GM18502 (cell line): ENCODE measurements around the gene SEMA3D.

Experiments
- ATAC-seq: cut with Tn5 transposase; IDR thresholded peaks from one replicate; pipeline ENCODE4 v1.9.1; 2021; ENCODE audit warnings: mild to moderate bottlenecking; ENCODE audit not compliant: unreplicated experiment, poor library complexity

SEMA3D gene

DNA sequence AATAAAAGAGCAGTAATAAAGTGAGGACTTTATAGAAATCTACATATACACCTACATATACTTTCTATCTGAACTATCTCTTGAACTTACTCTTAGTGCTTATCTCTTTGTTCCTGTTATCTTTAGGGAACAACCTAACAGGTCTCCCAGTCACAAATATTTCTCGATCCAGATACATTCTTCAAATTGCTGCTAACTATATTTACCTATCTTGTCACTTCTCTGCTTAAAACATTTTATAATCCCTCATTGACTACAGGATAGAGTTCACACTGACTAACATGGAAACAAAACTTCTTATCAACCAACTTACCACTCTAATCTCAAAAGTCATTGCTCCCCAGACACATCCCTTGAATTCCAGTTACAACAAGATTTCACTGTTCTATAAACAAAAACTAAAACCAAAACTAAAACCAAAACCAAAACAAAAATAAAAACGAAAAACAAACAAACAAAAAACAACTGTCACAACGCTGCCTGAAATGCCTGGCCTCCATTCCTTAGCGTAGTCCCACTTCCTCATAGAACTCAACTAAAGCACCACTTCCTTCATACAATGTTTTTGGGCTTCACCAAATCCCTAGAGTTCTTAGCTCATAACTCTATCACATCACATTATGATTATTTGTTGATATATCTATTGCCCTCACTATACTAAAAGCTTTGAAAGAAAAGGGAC lies 134.7 kb downstream of the SEMA3D start:
- no peak for ATAC-seq

DNA sequence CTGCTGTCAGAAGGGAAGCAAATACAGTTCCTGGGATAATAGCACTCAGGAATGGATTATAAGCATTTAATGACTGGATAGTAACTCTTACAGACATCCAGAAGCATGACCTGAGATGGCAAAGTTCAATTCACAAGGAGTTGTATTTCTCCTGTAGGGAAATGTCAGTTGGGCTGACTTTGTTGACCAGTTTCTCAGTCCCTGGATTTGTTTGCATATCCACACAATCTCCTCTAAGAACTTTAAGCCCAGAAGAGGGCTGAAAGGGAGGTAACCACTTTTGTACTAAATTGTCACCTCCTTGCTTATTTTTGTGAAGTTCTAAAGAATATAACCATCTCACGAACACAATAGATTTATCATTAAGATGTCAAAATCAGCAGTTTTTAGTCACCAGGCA lies 140.3 kb downstream of the SEMA3D start:
- ATAC-seq, result no peak

DNA sequence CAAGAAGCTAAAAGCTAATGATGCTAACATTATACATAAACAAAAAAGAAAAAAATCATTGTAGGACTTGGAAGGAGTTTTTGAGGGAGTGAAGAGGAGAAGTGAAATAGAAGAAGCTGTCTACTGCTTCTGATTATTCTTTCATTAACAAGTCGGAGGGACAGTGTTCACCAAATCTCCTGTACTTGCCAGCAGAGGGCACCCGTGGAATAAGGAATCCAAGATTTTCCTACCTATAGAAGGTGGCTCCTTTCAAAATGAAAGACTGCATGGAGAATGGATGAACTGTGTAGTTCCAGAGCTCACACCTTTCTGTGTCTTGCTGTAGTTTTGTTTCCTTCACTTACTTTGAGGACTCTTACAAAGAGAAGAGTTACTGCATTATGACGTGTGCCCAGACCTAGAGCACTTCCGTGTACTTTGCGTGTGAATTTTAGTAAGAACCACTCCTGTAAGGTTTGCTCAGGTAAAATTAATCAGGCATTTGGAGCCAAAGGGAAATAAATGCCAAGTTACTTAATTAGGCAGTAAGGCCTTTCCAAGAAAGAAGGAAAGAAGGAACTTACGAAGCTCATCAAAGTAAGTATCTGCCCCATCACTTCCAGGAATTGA lies 145.1 kb downstream of the SEMA3D start:
- peak; percentile 66 for ATAC-seq

DNA sequence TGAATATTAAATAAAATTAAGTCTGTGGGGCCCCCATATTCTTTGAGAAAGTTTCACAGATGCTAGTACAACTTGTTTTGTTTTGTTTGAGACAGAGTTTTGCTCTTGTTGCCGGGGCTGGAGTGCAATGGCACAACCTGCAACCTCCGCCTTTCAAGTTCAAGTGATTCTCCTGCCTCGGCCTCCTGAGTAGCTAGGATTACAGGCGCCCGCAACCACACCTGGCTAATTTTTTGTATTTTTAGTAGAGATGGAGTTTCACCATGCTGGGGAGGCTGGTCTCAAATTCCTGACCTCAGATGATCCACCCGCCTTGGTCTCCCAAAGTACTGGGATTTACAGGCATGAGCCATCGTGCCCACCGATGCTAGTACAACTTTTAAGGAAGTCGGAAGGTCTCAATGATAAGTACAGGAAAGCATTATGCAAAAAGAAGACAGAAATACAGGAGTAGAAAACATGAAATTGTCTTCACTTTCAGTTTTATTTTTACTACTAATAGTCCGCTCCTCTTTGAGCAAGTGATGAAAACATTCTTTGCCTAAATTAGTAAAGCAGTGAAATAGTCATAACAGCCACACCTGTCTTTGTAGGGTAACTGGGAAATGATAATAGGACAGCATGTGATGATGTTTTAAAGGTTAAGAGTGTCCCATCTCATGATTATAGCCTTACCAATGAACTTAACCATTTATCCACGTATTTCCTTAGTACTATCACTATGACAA lies 147.5 kb downstream of the SEMA3D start:
- peak; percentile 89 for ATAC-seq

DNA sequence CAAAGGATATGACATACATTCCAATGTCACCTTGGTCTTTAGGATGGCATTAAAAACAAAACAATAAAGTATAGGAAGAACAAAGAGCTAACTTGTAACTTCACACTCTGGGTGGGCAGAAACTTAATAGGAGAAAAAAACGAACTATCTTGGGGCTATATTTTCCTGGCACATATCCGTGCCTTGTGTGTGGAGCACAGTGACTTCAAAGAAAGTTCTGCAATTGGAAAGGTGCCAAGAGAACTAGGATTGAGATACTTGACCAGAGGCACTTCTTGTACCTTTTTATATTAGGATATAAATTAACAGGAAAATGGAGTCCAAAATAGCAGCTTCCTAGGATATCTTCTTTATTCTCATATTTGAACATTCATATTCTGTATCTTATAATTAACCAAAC lies 148.4 kb downstream of the SEMA3D start:
- ATAC-seq, result no peak

DNA sequence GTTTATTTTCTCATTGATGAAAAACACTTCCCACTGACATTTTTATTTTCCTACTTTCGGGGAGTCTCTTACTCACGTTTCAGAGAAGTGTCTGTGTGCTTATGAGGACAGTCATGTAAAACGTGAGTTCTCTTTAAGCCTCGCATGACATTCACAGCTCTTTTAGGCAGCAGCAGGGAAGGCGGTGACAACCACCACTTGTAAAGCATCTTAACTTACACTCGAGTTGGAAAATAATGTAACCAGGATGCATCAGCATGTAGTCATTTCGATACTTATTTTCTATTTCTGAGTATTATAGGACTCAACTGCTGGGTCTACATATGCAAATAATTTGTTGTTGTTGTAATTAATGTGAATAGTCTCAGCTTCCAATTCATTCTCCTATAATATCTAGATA lies 153.6 kb downstream of the SEMA3D start:
- ATAC-seq, result no peak

DNA sequence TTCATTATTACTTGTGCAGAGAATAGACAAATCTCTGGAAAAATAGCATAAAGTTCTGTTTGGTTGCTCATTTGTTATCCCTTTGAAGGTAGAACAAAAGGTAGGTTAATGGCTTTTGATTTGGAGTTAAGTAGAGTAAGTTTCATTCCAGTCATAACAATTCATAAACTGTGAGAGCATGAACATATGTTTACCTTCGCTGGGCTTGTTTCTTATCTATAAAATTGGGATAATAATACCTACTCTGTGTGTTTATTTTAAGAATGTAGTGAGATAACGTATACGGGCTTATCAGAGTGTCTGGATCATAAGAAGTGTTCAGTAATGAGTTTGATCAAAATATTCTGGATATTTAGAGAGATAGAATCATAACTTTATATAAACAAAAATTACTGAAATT lies 155.4 kb downstream of the SEMA3D start:
- ATAC-seq, result no peak

DNA sequence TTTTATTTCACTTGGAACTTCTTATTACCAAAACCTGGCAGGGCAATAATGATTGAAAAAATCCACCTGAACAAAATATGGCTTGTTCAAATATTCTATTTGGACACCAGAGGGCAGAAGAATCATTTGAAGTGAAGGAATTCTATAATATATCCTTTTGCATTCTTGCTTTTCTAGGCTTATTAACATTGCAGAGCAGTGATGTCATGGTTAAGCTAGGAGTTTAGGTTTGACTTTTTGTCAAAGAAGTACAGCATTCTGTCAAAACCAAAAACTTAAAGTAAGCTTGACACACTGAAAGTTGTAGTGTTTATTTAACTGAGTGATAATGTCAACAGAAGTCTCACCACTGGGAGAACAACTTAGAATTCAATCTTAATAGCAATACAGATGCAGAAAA lies 156.0 kb downstream of the SEMA3D start:
- ATAC-seq, result peak; percentile 68

DNA sequence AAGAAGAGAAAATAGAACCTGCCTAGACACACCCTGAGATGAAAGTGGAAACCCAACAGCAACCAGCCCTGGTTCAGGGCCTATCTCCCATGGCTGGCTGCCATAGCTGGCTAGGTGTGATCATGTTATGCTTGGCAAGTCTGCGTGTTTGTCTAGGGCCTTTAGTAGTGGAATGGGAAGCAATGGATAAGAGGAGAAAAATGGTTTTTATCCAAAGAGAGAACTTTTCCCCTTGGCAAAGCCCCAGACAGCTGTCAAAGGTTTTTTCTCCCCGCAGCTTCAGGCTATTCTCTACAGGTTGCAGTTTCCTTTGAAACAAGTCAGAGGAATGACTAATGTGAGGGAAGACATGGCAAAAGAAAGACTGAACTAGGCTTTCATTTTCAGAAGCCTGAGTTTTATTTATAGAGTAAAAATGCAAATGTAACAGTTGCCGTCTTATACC lies 161.5 kb downstream of the SEMA3D start:
- ATAC-seq, result peak; percentile 81

DNA sequence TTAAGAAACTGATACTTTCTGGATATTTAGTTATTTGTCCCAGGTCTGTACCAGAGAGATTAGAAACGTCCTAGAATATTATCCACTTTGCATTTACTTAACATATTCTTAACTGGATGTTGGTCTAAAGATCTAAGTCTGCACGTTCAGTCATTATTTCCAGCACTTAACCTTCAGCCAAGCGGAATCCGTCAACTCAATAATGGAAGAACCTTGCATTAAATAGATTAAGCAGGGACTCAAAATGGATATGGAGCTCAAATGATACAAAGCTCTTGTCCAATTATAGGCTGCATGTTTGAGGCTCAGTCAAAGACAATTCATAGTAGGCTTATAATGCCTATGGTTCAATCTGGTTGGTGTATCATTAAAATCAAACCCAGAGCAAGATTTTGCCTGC lies 162.9 kb downstream of the SEMA3D start:
- no peak for ATAC-seq

DNA sequence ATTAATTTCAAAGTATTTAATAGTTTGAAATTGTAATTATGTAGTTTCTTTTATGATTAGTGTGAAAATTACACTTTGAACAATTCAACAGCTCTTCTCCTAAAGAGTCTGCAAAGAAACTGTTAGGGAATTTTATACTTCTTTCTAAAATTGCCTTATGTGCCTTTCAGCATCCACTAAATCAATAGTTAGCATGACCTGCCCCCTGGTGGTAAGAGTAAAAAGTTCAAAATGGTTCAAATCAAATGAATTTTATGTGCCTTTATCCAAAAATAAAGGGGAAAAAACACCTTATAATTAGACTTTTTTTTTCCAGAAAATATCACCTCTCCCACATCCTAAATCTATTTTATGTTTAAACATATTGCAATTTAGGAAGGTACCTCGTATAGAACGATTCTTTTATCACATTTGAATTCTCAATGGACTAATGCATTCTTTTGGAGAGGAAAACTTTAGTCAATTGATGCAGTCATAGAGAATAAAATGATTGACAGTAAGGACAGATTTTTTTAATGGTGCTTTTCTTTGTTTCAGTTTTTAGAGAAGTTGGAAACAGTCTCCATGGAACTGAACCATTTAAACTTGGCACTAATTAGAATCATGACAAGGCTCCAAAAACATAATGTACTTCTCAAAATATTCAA lies 163.7 kb downstream of the SEMA3D start:
- no peak for ATAC-seq

DNA sequence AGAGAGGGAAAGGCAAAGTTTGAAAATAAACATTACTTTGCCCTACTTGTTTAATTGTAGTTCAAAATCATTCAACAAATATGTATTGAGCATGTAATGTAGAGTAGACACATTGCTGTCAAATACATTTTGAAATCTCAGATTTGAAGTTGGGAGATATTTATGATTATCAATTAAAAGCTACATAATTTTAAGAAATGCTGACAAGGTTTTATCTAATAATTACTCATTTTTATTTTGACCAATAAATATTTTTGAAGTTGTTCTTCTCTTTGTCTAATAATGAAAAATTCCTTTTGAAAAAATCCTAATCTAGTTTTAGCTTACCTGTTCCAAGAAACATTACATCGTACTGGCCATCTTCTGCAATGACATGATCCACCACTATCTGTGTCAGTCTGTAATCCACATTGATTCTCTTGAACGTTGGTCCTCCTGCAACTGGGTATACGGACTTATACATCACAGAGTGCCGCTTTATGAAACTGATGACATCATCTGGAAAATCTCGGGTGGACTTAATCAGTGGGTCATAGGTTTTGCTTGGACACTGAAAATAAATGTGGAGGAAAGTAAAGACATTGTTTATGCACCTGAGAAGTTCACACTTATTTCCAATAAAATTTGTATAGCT lies 164.7 kb downstream of the SEMA3D start:
- ATAC-seq, result no peak

DNA sequence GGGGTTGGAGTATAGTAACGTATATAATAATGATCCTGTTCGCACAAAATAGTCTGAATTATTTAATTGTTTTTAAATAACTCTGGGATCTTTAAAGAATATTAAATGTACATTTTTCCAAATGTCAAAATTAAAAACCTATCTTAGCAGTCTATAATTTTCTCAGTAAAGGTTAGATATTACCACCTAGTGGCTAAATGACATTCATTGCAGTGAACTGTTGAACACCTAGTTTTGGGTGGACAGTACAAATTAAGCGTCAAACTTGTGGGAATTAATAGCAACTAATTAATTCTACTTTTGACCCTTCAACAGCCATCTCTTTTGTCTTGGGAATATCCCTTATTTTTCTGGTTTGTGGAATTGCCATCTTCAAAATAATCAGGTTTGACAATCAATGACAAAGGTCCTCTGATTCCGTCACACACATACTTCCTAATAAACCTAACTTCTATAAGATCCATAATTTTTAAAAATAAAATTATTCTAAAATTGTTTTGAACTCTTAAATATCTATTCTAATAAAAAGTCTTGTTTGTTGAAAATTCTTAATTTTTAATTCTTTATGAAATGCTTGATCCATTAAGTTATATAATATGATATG lies 165.7 kb downstream of the SEMA3D start:
- ATAC-seq, result no peak

DNA sequence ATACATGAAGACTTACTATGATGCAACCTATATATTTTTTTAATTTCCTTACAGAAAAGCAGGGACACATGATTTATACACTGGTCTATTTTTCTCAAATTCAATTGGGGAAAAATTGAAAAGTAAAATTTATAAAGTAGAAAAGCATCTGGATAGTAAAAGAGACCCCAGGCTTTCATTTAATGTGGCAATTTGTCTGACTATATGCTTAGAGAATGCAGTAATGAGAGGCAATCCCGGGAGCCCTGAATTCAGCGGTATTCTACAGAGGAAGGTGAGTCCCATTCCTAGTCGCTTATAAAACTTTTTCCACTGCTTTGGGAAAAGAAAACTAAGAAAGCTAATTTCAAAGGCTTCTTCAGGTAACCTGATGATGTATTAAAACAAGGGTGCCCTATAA lies 167.1 kb downstream of the SEMA3D start:
- no peak for ATAC-seq

DNA sequence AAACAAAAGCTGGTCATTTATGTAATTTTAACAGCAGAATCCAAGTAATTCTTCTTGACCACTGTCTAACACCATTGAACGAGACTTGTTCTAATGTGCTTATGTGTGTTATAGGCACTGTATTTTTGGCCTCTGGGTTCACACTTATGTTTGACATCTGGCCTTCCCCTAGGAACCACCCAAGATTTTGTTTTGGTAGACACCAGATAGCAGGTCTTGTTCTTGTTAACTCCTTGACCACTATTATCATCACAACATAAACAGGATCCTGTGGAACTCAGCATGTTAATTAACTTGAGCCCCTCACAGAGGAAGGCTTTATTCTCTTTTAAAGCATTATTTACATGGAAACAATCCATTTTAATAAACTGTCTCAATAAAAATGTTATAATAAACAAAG lies 167.7 kb downstream of the SEMA3D start:
- no peak for ATAC-seq

DNA sequence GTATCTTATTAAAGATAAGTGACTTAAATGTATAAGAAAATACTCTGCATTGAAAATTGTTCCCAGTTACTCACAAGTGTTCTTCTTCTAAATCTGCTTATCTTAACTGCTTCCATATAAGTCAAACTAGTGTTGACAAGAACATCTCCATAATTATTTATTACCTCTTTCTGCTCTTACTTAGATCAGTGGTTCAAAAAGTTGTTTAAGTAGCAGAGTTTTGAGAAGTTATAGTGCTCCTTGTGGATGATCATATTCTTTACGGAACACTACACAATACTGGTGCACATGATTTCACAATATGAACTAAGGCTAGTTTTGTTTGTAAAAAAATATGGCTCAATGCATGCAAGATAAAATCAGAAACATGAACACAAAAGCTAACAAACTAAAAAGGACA lies 168.4 kb downstream of the SEMA3D start:
- ATAC-seq, result no peak

DNA sequence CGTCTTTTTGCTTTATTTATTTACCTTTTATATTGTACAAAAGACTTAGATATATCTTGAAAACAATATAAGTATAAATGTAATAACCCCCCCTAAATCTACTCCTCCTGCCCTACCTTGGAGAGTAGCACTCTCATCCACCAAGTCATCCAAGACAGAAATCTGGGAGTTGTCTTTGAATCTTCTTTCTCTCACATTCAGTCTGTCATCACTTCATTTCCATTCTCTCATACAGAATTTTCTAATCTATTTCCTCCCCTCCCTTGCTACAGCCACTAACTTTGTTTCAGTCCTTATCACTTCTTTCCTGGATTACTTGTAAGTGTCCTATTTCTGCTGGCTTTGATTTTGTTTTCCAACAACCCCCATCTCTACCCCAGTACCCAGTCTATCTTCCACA lies 170.6 kb downstream of the SEMA3D start:
- ATAC-seq, result no peak

DNA sequence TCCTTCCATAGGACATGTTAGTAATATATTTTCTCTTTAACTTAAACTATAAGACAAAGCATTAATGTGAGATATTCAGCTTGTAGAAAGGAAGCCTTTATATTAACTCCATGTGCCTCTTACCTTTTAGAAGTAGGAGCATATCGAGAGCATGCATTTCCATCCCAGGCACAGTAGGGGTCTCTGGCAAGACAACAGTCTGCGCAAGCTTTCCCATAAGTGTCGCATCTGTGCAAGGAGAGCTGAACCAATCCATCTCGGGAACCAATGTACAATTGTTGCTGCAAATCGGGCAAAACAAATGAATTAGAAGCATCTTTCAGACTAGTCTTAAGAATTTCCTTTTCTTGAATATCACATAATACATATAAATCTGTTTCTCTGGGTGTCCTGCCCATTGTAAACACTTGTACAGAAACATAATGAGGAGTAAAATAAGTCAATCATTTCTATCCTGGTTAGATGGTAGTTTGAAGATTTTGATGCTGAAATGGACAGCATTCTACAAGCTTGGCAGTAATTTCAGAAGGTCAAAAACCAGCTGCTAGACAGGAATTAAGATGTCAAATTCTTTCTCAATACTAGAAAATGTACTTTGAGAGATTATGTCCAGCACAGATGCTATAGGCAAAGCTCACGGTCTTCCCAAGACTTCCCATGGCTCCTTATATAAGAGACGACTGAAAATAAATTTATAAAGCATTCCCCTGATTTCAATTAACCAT lies 171.8 kb downstream of the SEMA3D start:
- no peak for ATAC-seq

DNA sequence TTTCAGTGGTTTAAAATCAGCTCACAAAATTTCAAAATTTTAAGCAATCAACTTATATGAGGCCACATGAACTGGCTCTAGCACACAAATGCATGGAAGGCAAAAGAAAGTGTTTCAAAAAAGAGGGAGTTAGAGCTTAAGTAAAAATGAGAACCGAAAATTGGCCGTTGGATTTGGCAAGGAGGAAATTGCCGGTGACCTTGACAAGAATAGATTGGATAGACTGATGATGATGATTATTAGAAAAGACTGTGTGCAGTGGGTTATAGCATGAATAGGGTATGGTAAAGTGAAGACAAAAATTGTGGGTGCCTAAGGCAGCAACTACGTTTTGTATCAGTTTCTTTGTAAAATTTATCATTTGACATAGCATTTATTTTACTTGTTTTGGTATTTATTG lies 175.7 kb downstream of the SEMA3D start:
- ATAC-seq, result no peak

DNA sequence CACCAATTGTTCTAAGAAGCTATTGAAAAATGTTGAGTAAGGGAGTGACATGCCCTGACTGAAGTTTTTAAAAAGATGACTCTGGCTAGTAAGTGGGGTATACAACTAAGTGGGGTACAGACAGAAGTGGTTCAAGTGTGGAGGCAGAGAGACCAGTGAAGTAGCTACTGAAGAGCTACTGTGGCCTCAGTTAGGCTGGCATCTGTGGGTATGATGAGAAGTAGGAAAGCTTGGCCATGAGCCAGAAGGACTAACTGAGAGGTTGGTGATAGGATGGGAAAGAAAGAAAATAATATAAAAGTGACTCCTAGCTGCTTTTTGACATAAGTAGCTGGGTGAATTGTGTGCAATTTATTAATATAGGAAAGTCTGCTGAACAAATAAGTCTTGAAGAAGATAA lies 176.6 kb downstream of the SEMA3D start:
- no peak for ATAC-seq
